HS-27A (cell line): ENCODE measurements around the gene GNAZ.
A peak's percentile ranks its signal among the peaks of the same experiment; 100 is the strongest.

Experiments used
- DNase-seq: peaks from one replicate; pipeline ENCODE4 v3.0.0-alpha.2; 2012; ENCODE audit warnings: low read depth, missing footprints

The GNAZ gene

DNA sequence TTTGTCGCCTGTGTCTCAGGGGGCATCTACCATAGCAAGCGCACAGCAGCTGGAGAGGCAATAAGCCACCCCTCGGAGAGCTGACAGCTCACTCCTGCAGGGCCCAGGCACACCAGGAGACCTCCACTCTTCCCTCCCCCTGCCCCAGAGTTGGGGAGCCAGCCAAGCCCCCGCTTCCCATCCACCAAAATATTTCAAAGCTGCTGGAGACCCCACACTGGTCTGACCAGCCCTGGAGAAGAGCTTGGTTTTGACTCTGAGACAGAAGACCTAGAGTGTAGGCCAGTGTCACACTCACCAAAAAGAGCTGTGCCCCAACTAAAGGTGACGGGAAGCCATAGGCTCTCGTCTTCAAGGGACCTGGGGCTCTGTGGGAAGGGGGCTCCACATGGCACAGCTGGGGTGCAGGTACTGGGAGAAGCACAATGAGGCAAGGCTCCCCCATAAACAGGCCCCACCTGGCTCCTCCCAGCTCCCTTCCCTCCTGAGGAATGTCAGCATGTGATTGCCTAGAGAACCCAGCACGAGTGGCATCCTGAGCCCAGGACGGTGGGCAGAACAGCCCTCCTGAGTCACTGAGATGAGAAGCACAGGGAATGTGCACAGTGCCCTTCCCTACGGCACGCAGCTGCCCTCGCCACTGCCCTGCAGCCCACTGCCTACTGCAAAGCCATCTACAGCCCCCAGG, 5.8 kb upstream of the GNAZ start:
- no peak for DNase-seq

- no peak for DNase-seq
These were observed 5.3 kb upstream of the GNAZ start for GRCh38 chr22:23065069-23065451.

- DNase-seq: no peak
These were observed 4.7 kb upstream of the GNAZ start for GRCh38 chr22:23065495-23066122.

- no peak for DNase-seq
These were observed 3.9 kb upstream of the GNAZ start for GRCh38 chr22:23066200-23067022.

GRCh38 chr22:23067023-23067650, 3.2 kb upstream of the GNAZ start:
- no peak for DNase-seq

GRCh38 chr22:23067691-23068090, 2.6 kb upstream of the GNAZ start:
- DNase-seq: no peak

GRCh38 chr22:23068096-23068831, 2.1 kb upstream of the GNAZ start:
- no peak for DNase-seq

- no peak for DNase-seq
These were observed 1.4 kb upstream of the GNAZ start for GRCh38 chr22:23068832-23069385.

DNA sequence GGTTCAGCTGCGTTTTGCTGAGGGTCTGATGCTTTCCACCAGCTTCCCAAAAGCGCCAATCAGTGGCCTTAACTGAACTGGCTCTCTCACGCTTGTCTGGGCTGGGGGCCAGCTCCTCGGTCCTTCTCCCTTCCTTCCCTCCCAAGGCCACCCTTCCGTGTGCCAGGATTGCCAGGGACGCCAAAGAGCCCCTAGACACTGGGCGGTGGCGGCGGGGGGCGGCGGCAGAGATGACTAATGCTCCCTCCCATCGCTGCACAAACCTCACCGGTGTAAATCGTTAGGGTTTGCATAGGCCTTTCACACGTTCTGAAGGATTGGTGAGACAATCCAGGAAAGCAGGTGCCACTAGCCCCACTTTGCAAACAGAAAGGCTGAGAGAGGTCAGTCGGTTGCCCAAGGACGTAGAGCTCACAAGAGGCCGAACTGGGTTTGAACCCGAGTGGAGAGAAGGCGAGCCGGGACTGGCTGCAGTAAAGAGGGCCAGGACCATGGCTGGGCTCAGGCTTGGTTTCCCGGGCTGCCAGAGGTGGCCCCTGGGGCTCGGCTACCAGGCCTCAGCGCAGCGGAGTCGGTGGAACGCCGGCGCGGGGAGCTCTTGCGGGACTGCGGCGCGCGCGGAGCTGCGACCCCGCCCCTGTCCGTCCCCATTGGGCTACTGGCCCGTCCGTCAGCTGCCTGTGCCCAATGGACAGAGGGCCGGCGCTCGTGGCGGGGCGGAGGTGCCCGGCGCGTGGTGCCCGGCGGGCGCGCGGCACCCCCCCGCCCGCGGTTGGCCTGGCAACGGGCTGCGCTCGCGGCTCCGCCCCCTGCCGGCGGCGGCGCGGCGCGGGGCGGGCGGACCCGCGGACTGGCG, 589 bp upstream of the GNAZ start:
- DNase-seq: peak; percentile 15

GRCh38 chr22:23071230-23072076, 1.1 kb downstream of the GNAZ start:
- no peak for DNase-seq

GRCh38 chr22:23072077-23072910, 2.0 kb downstream of the GNAZ start:
- no peak for DNase-seq

DNA sequence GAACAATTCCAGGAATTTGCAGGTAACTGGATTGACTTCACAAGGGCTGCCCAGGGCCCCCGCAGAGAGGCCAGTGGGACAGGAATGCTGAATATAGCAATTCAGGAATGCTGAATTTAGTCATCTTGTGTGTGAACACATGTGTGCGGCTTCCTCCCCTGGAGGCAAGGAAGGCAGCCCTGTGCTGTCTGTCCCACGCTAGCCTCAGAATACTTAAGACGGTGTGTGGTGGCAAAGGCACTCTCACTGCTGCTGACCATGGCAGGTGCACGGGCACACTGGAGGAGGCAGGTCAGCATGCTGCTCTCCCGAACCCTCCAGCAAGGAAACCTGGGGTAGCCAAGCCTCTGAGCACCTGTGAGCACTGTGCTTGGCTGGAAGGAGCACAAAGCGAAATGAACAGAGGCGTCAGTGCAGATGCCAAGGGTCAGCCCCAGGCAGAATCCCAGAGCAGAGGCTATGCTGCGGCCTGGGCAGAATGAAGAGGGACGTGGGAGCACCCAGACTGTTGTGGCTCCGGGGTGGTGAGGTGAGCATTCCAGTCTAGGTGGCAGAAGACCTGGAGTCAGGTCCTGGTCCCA, 2.7 kb downstream of the GNAZ start:
- DNase-seq: no peak

GRCh38 chr22:23073526-23074229, 3.4 kb downstream of the GNAZ start:
- DNase-seq: no peak

DNA sequence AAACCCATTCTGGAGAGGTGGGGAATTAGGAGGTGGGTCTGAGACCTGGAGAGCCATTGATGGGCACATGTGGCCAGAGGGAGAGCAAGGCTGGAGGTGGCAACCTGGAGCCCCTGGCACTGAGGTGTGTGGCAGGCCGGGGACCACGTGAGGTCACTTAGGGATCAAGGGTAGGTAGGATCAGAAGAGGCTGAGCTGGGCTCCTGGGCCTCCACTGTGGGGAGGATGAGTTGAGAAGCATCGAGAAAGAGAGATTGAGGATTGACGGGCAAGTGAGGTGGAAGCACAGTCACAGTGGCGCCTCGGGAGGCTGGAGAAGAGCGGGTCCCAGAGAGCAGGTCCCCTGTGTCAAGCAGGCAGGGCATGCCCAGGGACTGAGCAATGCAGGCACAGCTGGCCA, 4.1 kb downstream of the GNAZ start:
- no peak for DNase-seq

DNA sequence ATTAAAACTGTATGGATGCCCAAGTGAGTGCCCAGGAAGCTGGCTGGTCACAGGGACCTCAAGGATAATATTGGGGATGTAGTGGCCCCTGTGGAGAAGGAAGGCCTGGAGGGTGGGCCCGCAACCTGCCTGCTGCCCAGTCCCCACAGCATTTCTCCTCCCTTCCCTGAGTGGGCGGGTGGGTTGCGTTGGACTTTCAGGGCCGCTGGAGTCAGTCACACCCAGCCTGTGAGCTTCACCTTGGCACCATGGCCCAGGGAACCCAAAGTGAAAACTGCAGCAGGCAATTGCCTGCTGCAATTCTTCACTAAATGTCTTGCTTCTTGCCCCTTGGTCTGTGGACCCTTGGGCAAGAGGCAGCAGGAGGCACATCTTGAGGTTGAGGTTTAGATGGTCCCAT, 4.7 kb downstream of the GNAZ start:
- DNase-seq: no peak

- no peak for DNase-seq
These were observed 5.4 kb downstream of the GNAZ start for GRCh38 chr22:23075525-23076216.

- no peak for DNase-seq
These were observed 6.7 kb downstream of the GNAZ start for GRCh38 chr22:23076896-23077572.
